Type B pancreatic cell (in vitro differentiated cells): ENCODE results near the gene ACTR6. TPM values are rescaled to one million over a fixed set of nuclear protein-coding genes. Genes with fewer than 3 reads are reported as not detected.
A peak's percentile ranks its signal among the peaks of the same experiment; 100 is the strongest.
"Not testable (repeated sequence)": the region's sequence is repeated elsewhere in the genome, so short reads cannot be mapped to it uniquely, and the experiment has no call there.

Experiments
- DNase-seq: peaks from one replicate; pipeline ENCODE4 v3.0.0; 2021; ENCODE audit warnings: mixed read lengths; ENCODE audit not compliant: unreplicated experiment; ENCODE audit errors: extremely low spot score
- H3K27ac Mint-ChIP-seq: 2 replicates; pipeline ENCODE4 v1.8.0; 2021; ENCODE audit warnings: mild to moderate bottlenecking, mixed read lengths
- H3K27me3 Mint-ChIP-seq: 2 replicates; pipeline ENCODE4 v1.8.0; 2021; ENCODE audit warnings: mixed read lengths
- H3K36me3 Mint-ChIP-seq: 2 replicates; pipeline ENCODE4 v1.8.0; 2021; ENCODE audit warnings: mixed read lengths
- H3K4me1 Mint-ChIP-seq: one replicate; pipeline ENCODE4 v1.8.0; 2021; ENCODE audit warnings: mixed read lengths; ENCODE audit not compliant: unreplicated experiment
- H3K4me3 Mint-ChIP-seq: 2 replicates; pipeline ENCODE4 v1.8.0; 2021; ENCODE audit warnings: mild to moderate bottlenecking, mixed read lengths
- H3K9me3 Mint-ChIP-seq: 2 replicates; pipeline ENCODE4 v1.8.0; 2021; ENCODE audit warnings: mixed read lengths
- CTCF ChIP-seq: fragments of 200-600 bp; sonication (generic); conservative IDR thresholded peaks from 2 replicates; pipeline ENCODE4 v1.5.0; 2021; ENCODE audit warnings: antibody characterized with exemption, mild to moderate bottlenecking
- total RNA-seq: library from RNA; stranded (reverse); gene quantifications from 2 replicates; pipeline ENCODE4 v1.2.1, GENCODE V29; 2021; ENCODE audit warnings: low replicate concordance

The ACTR6 gene
- total RNA-seq, 1 donor from 2014 or later = 32.9 TPM

- peak; percentile 20 for DNase-seq
- no peaks in the 10 kb centered on the region for H3K9me3 Mint-ChIP-seq
- peaks cover 7% of the 10 kb centered on the region for H3K36me3 Mint-ChIP-seq
- H3K4me1 Mint-ChIP-seq = peaks cover 7% of the 10 kb centered on the region
- no peak for TF ChIP-seq CTCF
- H3K27ac Mint-ChIP-seq = no peak overlapping the region
- H3K27me3 Mint-ChIP-seq = no peaks in the 10 kb centered on the region
- H3K4me3 Mint-ChIP-seq = no peak overlapping the region
Observed at GRCh38 chr12:100185361-100185894, 15.2 kb upstream of the ACTR6 start.

- H3K27ac Mint-ChIP-seq = no peak overlapping the region
Observed at GRCh38 chr12:100186071-100186470, 14.5 kb upstream of the ACTR6 start.

GRCh38 chr12:100187068-100187467 is 13.5 kb upstream of the ACTR6 start:
- Mint-ChIP-seq H3K4me3 (no peak overlapping the region), H3K27ac (no peak overlapping the region), H3K36me3 (peaks cover 3% of the 10 kb centered on the region), H3K27me3 (no peaks in the 10 kb centered on the region), H3K9me3 (no peaks in the 10 kb centered on the region), H3K4me1 (peaks cover 7% of the 10 kb centered on the region)
- DNase-seq = peak; percentile 22
- no peak for TF ChIP-seq CTCF

More at GRCh38 chr12:100186071-100186470, 14.5 kb upstream of the ACTR6 start:
- TF ChIP-seq CTCF = no peak
- Mint-ChIP-seq H3K4me3 (no peak overlapping the region), H3K27me3 (no peaks in the 10 kb centered on the region), H3K9me3 (no peaks in the 10 kb centered on the region), H3K4me1 (peaks cover 7% of the 10 kb centered on the region), H3K36me3 (peaks cover 3% of the 10 kb centered on the region)
- peak; percentile 29 for DNase-seq

- Mint-ChIP-seq H3K36me3 (peaks cover 3% of the 10 kb centered on the region), H3K4me3 (no peak overlapping the region), H3K9me3 (no peaks in the 10 kb centered on the region), H3K27ac (no peak overlapping the region), H3K4me1 (peaks cover 7% of the 10 kb centered on the region), H3K27me3 (no peaks in the 10 kb centered on the region)
- DNase-seq = peak; percentile 40
- no peak for TF ChIP-seq CTCF
Observed at GRCh38 chr12:100187857-100188519, 12.6 kb upstream of the ACTR6 start.

GRCh38 chr12:100188888-100189635 is 11.6 kb upstream of the ACTR6 start:
- not testable (repeated sequence) for H3K9me3 Mint-ChIP-seq, H3K27ac Mint-ChIP-seq, H3K4me3 Mint-ChIP-seq, H3K36me3 Mint-ChIP-seq, H3K27me3 Mint-ChIP-seq, H3K4me1 Mint-ChIP-seq
- DNase-seq = peak; percentile 44
